Measurements from ENCODE around the gene DNAH12. TPM values are rescaled to one million over a fixed set of nuclear protein-coding genes. Genes with fewer than 3 reads are reported as not detected.
"Not testable (repeated sequence)": the region's sequence is repeated elsewhere in the genome, so short reads cannot be mapped to it uniquely, and the experiment has no call there.

The DNAH12 gene
- total RNA-seq, 2 experiments from 2014 or later: 0.19 TPM; not detected in 1

DNA sequence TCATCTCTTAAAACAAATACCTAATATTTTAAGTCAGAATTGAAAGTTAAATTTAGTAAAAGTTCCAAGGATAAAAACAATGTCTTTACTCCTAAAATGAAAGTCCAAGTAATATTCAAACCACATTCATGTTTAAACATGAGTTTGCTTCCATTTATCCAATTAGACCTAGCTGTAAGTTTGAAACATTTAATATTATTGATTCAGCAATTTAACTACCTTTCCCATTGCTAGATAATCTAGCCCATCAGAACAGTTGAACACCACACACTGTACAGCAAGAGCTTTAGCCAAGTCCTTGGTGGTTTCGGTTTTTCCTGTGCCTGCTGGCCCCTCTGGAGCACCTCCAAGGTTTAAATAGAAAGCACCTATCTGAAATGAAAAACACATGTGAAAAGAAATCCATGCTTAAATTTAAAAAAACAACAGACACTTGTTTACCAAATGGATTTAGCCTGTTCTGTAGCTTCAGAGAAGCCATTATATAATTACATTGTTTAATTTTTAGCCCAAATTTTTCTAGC, 97.8 kb downstream of the DNAH12 start:
- intact Hi-C loops (cut with DNase I, micrococcal nuclease): loop anchor here in 1 of 2 experiments (2.0 kb wide), 1 partner anchor 24 kb away; no protein-coding TSS in a partner anchor
- H3K9me3 ChIP-seq (ENCODE audit: control insufficient read depth in 1 of 2, insufficient read depth in 1 of 2, low read length in 2 of 2): no peaks in the 10 kb centered on the region
- H3K4me3 ChIP-seq (ENCODE audit: low read length): no peak overlapping the region
- Mint-ChIP-seq H3K4me3 (no peak overlapping the region), H3K27ac (no peak overlapping the region), H3K36me3 (ENCODE audit: low read depth) (no peaks in the 10 kb centered on the region), H3K9me3 (no peaks in the 10 kb centered on the region), H3K27me3 (peaks cover 11% of the 10 kb centered on the region), H3K4me1 (ENCODE audit: low read depth) (no peaks in the 10 kb centered on the region)
- TF ChIP-seq, protein P1, sequence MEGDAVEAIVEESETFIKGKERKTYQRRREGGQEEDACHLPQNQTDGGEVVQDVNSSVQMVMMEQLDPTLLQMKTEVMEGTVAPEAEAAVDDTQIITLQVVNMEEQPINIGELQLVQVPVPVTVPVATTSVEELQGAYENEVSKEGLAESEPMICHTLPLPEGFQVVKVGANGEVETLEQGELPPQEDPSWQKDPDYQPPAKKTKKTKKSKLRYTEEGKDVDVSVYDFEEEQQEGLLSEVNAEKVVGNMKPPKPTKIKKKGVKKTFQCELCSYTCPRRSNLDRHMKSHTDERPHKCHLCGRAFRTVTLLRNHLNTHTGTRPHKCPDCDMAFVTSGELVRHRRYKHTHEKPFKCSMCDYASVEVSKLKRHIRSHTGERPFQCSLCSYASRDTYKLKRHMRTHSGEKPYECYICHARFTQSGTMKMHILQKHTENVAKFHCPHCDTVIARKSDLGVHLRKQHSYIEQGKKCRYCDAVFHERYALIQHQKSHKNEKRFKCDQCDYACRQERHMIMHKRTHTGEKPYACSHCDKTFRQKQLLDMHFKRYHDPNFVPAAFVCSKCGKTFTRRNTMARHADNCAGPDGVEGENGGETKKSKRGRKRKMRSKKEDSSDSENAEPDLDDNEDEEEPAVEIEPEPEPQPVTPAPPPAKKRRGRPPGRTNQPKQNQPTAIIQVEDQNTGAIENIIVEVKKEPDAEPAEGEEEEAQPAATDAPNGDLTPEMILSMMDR (IDR thresholded peaks at IDR 0.05): no peak
- DNase-seq (no peak), ATAC-seq (ENCODE audit: poor library complexity) (no peak)
- no peaks in the 10 kb centered on the region for H3K4me1 ChIP-seq (ENCODE audit: insufficient read depth, low read length)
- H3K27ac ChIP-seq (ENCODE audit: low read depth in 1 of 2, low read length in 2 of 2): no peak overlapping the region
- CTCF ChIA-PET: no interaction called here
- peaks cover 0 to 2% of the 10 kb centered on the region in 2 experiments for H3K27me3 ChIP-seq (ENCODE audit: control insufficient read depth in 1 of 2, insufficient read depth in 2 of 2, low read length in 2 of 2)
- POLR2A ChIA-PET: no interaction called here
- H3K36me3 ChIP-seq (ENCODE audit: insufficient read depth, low read length): no peaks in the 10 kb centered on the region

DNA sequence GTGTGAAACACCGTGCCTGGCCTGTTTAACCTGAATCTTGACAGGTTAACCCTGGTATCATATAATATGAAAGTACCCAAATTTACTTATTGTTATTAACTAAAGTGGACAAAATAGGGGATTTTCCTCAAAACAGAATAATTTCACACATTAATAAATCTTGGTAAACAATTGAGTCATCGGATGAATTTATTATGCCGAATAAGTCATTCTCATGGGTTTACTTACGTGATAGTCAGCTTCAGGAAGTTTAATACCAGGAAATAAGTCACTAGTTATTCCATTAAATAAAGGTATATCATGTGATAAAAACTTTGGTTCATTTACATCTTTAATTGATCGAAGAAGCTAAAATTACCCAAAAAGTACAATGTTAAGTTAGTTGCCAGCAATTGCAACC, 99.7 kb downstream of the DNAH12 start:
- H3K4me3 ChIP-seq (ENCODE audit: low read length): no peak overlapping the region
- DNase-seq (no peak), ATAC-seq (ENCODE audit: poor library complexity) (no peak)
- H3K36me3 ChIP-seq (ENCODE audit: insufficient read depth, low read length): no peaks in the 10 kb centered on the region
- H3K9me3 ChIP-seq (ENCODE audit: control insufficient read depth in 1 of 2, insufficient read depth in 1 of 2, low read length in 2 of 2): no peaks in the 10 kb centered on the region
- TF ChIP-seq, protein P1 (IDR thresholded peaks at IDR 0.05): no peak
- no peak overlapping the region for H3K27ac Mint-ChIP-seq
- intact Hi-C loops (cut with DNase I, micrococcal nuclease): no loop called here
- H3K4me1 Mint-ChIP-seq (ENCODE audit: low read depth): no peaks in the 10 kb centered on the region
- no peaks in the 10 kb centered on the region for H3K4me1 ChIP-seq (ENCODE audit: insufficient read depth, low read length)
- H3K4me3 Mint-ChIP-seq: no peak overlapping the region
- peaks cover 17% of the 10 kb centered on the region for H3K27me3 Mint-ChIP-seq
- no peaks in the 10 kb centered on the region for H3K36me3 Mint-ChIP-seq (ENCODE audit: low read depth)
- peaks cover 0 to 3% of the 10 kb centered on the region in 2 experiments for H3K27me3 ChIP-seq (ENCODE audit: control insufficient read depth in 1 of 2, insufficient read depth in 2 of 2, low read length in 2 of 2)
- no peak overlapping the region for H3K27ac ChIP-seq (ENCODE audit: low read depth in 1 of 2, low read length in 2 of 2)
- ChIA-PET POLR2A (no interaction called here), CTCF (no interaction called here)
- H3K9me3 Mint-ChIP-seq: no peaks in the 10 kb centered on the region

DNA sequence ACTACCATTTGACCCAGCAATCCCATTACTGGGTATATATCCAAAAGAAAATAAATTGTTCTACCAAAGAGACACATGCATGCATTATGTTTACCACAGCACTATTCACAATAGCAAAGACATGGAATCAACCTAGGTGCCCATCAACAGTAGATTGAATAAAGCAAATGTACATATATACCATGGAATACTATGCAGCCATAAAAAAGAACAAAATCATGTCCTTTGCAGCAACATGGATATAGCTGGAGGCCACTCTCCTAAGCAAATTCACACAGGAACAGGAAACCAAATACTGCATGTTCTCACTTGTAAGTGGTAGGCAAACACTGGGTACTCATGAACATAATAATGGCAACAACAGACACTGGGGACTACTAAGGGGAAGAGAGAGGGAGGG, 104.0 kb downstream of the DNAH12 start:
- H3K27ac ChIP-seq (ENCODE audit: low read depth in 1 of 2, low read length in 2 of 2); H3K27me3 ChIP-seq (ENCODE audit: control insufficient read depth in 1 of 2, insufficient read depth in 2 of 2, low read length in 2 of 2); DNase-seq; H3K27ac Mint-ChIP-seq; H3K9me3 Mint-ChIP-seq; H3K4me1 Mint-ChIP-seq (ENCODE audit: low read depth); intact Hi-C loops (cut with DNase I, micrococcal nuclease); H3K36me3 Mint-ChIP-seq (ENCODE audit: low read depth); ATAC-seq (ENCODE audit: poor library complexity); H3K4me1 ChIP-seq (ENCODE audit: insufficient read depth, low read length); H3K4me3 Mint-ChIP-seq; H3K4me3 ChIP-seq (ENCODE audit: low read length); POLR2A ChIA-PET; H3K9me3 ChIP-seq (ENCODE audit: control insufficient read depth in 1 of 2, insufficient read depth in 1 of 2, low read length in 2 of 2); CTCF ChIA-PET; H3K36me3 ChIP-seq (ENCODE audit: insufficient read depth, low read length): not testable (repeated sequence)
- H3K27me3 Mint-ChIP-seq: peaks cover 24% of the 10 kb centered on the region

DNA sequence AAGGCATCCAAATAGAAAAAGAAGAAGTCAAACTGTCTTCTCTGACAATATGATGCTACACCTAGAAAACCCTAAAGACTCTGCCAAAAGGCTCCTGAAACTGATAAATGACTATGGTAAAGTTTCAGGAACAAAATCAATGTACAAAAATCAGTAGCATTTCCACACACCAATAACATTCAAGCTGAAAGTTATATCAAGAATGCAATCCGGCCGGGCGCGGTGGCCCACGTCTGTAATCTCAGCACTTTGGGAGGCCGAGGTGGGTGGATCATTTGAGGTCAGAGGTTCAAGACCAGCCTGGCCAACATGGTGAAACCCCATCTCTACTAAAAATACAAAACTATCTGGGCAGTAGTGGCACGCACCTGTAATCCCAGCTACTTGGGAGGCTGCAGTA, 105.7 kb downstream of the DNAH12 start:
- H3K4me3 ChIP-seq (ENCODE audit: low read length); CTCF ChIA-PET; POLR2A ChIA-PET; DNase-seq; H3K4me1 ChIP-seq (ENCODE audit: insufficient read depth, low read length); H3K4me3 Mint-ChIP-seq; H3K9me3 Mint-ChIP-seq; H3K9me3 ChIP-seq (ENCODE audit: control insufficient read depth in 1 of 2, insufficient read depth in 1 of 2, low read length in 2 of 2); H3K36me3 Mint-ChIP-seq (ENCODE audit: low read depth); H3K4me1 Mint-ChIP-seq (ENCODE audit: low read depth); ATAC-seq (ENCODE audit: poor library complexity); H3K36me3 ChIP-seq (ENCODE audit: insufficient read depth, low read length); H3K27me3 ChIP-seq (ENCODE audit: control insufficient read depth in 1 of 2, insufficient read depth in 2 of 2, low read length in 2 of 2); H3K27ac Mint-ChIP-seq; H3K27ac ChIP-seq (ENCODE audit: low read depth in 1 of 2, low read length in 2 of 2): not testable (repeated sequence)
- H3K27me3 Mint-ChIP-seq: peaks cover 24% of the 10 kb centered on the region
- intact Hi-C loops (cut with DNase I, micrococcal nuclease): loop anchor here in 1 of 2 experiments (10.0 kb wide), 1 partner anchor 264 kb away; no protein-coding TSS in a partner anchor
